Mammary epithelial cell (primary cell): Measurements from ENCODE around the gene DPP10.

ENCODE experiments used
- CTCF ChIP-seq, 2 donors: IDR thresholded peaks in 1 of 2; conservative IDR thresholded peaks in 1 of 2; 2 replicates each; pipeline ENCODE4 v1.5.1; 2011 to 2012; ENCODE audit warnings: inconsistent platforms in 2 of 2, low read length in 2 of 2, mild to moderate bottlenecking in 2 of 2, control low read depth in 1 of 2, low read depth in 1 of 2; ENCODE audit not compliant: insufficient read depth in 1 of 2; ENCODE audit errors: extremely low read depth in 1 of 2
- EZH2 ChIP-seq: IDR thresholded peaks from 2 replicates; pipeline ENCODE4 v1.6.1; 2012; ENCODE audit warnings: low read length, inconsistent platforms, borderline replicate concordance

- TF ChIP-seq CTCF (conservative IDR thresholded peaks at IDR 0.05 in 1 of 2, IDR thresholded peaks at IDR 0.05 in 1 of 2; ENCODE audit: extremely low read depth in 1 of 2, insufficient read depth in 1 of 2, low read depth in 1 of 2, low read length in 2 of 2) (no peak), EZH2 (no peak)
Measured at GRCh38 chr2:114968748-114969400, 526.4 kb downstream of the DPP10 start.
